HepG2 (cell line): ENCODE measurements around the gene C10orf143. TPM values are rescaled to one million over a fixed set of nuclear protein-coding genes. Genes with fewer than 3 reads are reported as not detected.

Experiments
- AHDC1 ChIP-seq: sonication (generic); formaldehyde crosslinking; IDR thresholded peaks from 2 replicates; pipeline ENCODE4 v1.5.1; 2020; ENCODE audit warnings: mild to moderate bottlenecking, missing genetic modification reagents, borderline replicate concordance
- FOSL1 ChIP-seq: sonication (generic); formaldehyde crosslinking; IDR thresholded peaks from 2 replicates; pipeline ENCODE4 v1.9.0; 2021; ENCODE audit warnings: missing genetic modification reagents, borderline replicate concordance
- FOSL2 ChIP-seq: sonication (generic); formaldehyde crosslinking; IDR thresholded peaks from 2 replicates; pipeline ENCODE4 v1.4.0; 2020; ENCODE audit warnings: missing genetic modification reagents
- GFI1 ChIP-seq: sonication (generic); formaldehyde crosslinking; IDR thresholded peaks from 2 replicates; pipeline ENCODE4 v1.5.0; 2020; ENCODE audit warnings: missing genetic modification reagents, mild to moderate bottlenecking, borderline replicate concordance
- HNF4G ChIP-seq, 2 experiments: sonication (generic) in 1 of 2; formaldehyde crosslinking in 1 of 2; IDR thresholded peaks; 2 replicates each; pipeline versions ENCODE4 v1.4.0 to v1.6.1; 2011 to 2020; ENCODE audit warnings: borderline replicate concordance in 2 of 2, low read depth in 2 of 2, mild to moderate bottlenecking in 2 of 2, low read length in 1 of 2, missing genetic modification reagents in 1 of 2, moderate library complexity in 1 of 2
- KDM1A ChIP-seq: IDR thresholded peaks from 2 replicates; pipeline ENCODE4 v1.6.1; 2016; ENCODE audit warnings: missing compliant biosample characterization
- KDM5A ChIP-seq: fragments of 200-600 bp; sonication (generic); IDR thresholded peaks from 2 replicates; pipeline ENCODE4 v1.7.0; 2018; ENCODE audit warnings: antibody characterized with exemption, mild to moderate bottlenecking, low read length, borderline replicate concordance
- MTF2 ChIP-seq: sonication (generic); formaldehyde crosslinking; IDR thresholded peaks from 2 replicates; pipeline ENCODE4 v1.5.0; 2020; ENCODE audit warnings: missing genetic modification reagents, borderline replicate concordance
- NR3C1 ChIP-seq: sonication (generic); formaldehyde crosslinking; IDR thresholded peaks from 2 replicates; pipeline ENCODE4 v1.4.0; 2020; ENCODE audit warnings: missing genetic modification reagents
- SMC3 ChIP-seq: IDR thresholded peaks from 2 replicates; pipeline ENCODE4 v1.6.1; 2011; ENCODE audit warnings: low read length, improper control_type of control experiment
- YY1 ChIP-seq: IDR thresholded peaks from 2 replicates; pipeline ENCODE4 v1.6.1; 2011; ENCODE audit warnings: low read length, low read depth, moderate library complexity, mild to moderate bottlenecking; ENCODE audit not compliant: insufficient read depth, insufficient replicate concordance
- ZNF30 ChIP-seq: sonication (generic); formaldehyde crosslinking; IDR thresholded peaks from 2 replicates; pipeline ENCODE4 v1.5.0; 2020; ENCODE audit warnings: mild to moderate bottlenecking, missing genetic modification reagents
- ZNF569 ChIP-seq: sonication (generic); formaldehyde crosslinking; IDR thresholded peaks from 2 replicates; pipeline ENCODE4 v1.5.0; 2020; ENCODE audit warnings: mild to moderate bottlenecking, missing genetic modification reagents, moderate library complexity, borderline replicate concordance
- ZNF7 ChIP-seq: IDR thresholded peaks from 2 replicates; pipeline ENCODE4 v1.6.1; 2016; ENCODE audit warnings: missing biosample characterization, missing genetic modification reagents
- ZNF709 ChIP-seq: sonication (generic); formaldehyde crosslinking; IDR thresholded peaks from 2 replicates; pipeline ENCODE4 v1.5.0; 2020; ENCODE audit warnings: mild to moderate bottlenecking, missing genetic modification reagents
- polyA plus RNA-seq, 8 experiments: library from polyadenylated mRNA; depleted of rRNA in 3 of 8; stranded (reverse) in 7 of 8; unstranded in 1 of 8; fragments of >200 nt; fragmentation: Illumina TruSeq in 4 of 8; extraction: Trizol in 4 of 8; gene quantifications; 2 replicates each; pipeline versions ENCODE4 v1.2.1 to v1.2.3, GENCODE V29; 2011 to 2016; ENCODE audit warnings: low read depth in 4 of 8, missing spikeins in 1 of 8, mixed read lengths in 1 of 8; ENCODE audit not compliant: insufficient read depth in 1 of 8
- total RNA-seq, 5 experiments: library from RNA; depleted of rRNA; stranded (reverse); fragments of >200 nt; fragmentation: Illumina TruSeq; extraction: Trizol; gene quantifications; 2 replicates each; pipeline ENCODE4 v1.2.3, GENCODE V29; 2016; ENCODE audit warnings: low read depth in 1 of 5
- TF ChIP-seq, protein P1 (sequence below): sonication (generic); formaldehyde crosslinking; IDR thresholded peaks from 2 replicates; pipeline ENCODE4 v1.5.0; 2020; ENCODE audit warnings: missing genetic modification reagents
- TF ChIP-seq, protein P2 (sequence below): sonication (generic); formaldehyde crosslinking; IDR thresholded peaks from 2 replicates; pipeline ENCODE4 v1.5.0; 2020; ENCODE audit warnings: mild to moderate bottlenecking, missing genetic modification reagents
- TF ChIP-seq, protein P3 (sequence below): sonication (generic); formaldehyde crosslinking; IDR thresholded peaks from 2 replicates; pipeline ENCODE4 v1.5.0; 2020; ENCODE audit warnings: mild to moderate bottlenecking, missing genetic modification reagents

C10orf143 gene
- total and polyA plus RNA-seq, 2 of the 13 experiments (the other 11 are each of a cell fraction or from before 2014, with no cell fraction given), result 0.21 to 0.91 TPM

DNA sequence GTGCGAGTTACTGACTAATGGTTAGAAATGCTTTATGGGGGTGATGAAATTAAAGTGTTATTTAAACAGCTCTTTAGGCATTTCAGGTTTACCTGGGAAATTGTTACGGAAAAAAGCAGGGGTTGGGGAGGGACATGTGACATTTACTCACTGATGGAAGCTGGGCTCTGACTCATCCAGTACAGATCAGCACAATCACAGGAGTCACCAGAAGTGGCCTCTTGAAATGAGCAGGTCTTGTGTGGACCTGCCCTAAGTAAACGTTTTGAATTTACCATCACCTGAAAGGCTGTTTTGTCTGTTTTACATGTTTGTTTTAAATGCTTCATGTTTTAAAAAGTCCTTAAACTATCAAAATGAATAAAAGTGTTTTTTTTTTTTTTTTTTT is 27.8 kb upstream of the C10orf143 start (continued):
- peak; percentile 60; the same call in 1 of the 2 replicates for TF ChIP-seq AHDC1
- TF ChIP-seq HNF4G (IDR thresholded peaks at IDR 0.05; ENCODE audit: borderline replicate concordance, low read depth, low read length), result no peak
- TF ChIP-seq HNF4G (CRISPR knock-in tag; IDR thresholded peaks at IDR 0.05; ENCODE audit: borderline replicate concordance, low read depth), result no peak
- peak; percentile 96 for TF ChIP-seq FOSL2 (CRISPR knock-in tag)
- TF ChIP-seq GFI1 (CRISPR knock-in tag), result 0 out of 2 replicates have a peak, but pooled peaks have one; percentile 23
- no peak for TF ChIP-seq KDM5A
- TF ChIP-seq ZNF569 (CRISPR knock-in tag), result no peak
- TF ChIP-seq, protein P1, sequence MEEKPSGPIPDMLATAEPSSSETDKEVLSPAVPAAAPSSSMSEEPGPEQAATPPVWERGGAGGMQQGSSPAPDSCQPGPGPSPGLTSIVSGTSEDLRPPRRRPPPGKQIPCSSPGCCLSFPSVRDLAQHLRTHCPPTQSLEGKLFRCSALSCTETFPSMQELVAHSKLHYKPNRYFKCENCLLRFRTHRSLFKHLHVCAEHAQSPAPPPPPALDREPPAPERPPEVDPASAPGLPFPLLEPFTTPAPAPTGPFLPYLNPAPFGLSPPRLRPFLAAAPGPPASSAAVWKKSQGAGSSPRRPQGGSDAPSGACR, result no peak
- TF ChIP-seq, protein P2, sequence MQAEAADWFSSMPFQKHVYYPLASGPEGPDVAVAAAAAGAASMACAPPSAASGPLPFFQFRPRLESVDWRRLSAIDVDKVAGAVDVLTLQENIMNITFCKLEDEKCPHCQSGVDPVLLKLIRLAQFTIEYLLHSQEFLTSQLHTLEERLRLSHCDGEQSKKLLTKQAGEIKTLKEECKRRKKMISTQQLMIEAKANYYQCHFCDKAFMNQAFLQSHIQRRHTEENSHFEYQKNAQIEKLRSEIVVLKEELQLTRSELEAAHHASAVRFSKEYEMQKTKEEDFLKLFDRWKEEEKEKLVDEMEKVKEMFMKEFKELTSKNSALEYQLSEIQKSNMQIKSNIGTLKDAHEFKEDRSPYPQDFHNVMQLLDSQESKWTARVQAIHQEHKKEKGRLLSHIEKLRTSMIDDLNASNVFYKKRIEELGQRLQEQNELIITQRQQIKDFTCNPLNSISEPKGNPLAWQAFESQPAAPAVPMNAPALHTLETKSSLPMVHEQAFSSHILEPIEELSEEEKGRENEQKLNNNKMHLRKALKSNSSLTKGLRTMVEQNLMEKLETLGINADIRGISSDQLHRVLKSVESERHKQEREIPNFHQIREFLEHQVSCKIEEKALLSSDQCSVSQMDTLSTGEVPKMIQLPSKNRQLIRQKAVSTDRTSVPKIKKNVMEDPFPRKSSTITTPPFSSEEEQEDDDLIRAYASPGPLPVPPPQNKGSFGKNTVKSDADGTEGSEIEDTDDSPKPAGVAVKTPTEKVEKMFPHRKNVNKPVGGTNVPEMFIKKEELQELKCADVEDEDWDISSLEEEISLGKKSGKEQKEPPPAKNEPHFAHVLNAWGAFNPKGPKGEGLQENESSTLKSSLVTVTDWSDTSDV (CRISPR knock-in tag), result no peak
- no peak for TF ChIP-seq ZNF30 (CRISPR knock-in tag)
- TF ChIP-seq ZNF709 (CRISPR knock-in tag), result no peak
- peak; percentile 46; the same call in 1 of the 2 replicates for TF ChIP-seq FOSL1 (CRISPR knock-in tag)
- no peak for TF ChIP-seq SMC3
- TF ChIP-seq ZNF7 (CRISPR knock-in tag), result no peak
- TF ChIP-seq NR3C1 (CRISPR knock-in tag), result no peak
- TF ChIP-seq, protein P3, sequence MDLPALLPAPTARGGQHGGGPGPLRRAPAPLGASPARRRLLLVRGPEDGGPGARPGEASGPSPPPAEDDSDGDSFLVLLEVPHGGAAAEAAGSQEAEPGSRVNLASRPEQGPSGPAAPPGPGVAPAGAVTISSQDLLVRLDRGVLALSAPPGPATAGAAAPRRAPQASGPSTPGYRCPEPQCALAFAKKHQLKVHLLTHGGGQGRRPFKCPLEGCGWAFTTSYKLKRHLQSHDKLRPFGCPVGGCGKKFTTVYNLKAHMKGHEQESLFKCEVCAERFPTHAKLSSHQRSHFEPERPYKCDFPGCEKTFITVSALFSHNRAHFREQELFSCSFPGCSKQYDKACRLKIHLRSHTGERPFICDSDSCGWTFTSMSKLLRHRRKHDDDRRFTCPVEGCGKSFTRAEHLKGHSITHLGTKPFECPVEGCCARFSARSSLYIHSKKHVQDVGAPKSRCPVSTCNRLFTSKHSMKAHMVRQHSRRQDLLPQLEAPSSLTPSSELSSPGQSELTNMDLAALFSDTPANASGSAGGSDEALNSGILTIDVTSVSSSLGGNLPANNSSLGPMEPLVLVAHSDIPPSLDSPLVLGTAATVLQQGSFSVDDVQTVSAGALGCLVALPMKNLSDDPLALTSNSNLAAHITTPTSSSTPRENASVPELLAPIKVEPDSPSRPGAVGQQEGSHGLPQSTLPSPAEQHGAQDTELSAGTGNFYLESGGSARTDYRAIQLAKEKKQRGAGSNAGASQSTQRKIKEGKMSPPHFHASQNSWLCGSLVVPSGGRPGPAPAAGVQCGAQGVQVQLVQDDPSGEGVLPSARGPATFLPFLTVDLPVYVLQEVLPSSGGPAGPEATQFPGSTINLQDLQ (CRISPR knock-in tag), result no peak
- no peak for TF ChIP-seq MTF2 (CRISPR knock-in tag)
- no peak for TF ChIP-seq KDM1A (CRISPR knock-in tag)
- no peak for TF ChIP-seq YY1
